H9 (cell line): ENCODE results near the gene PTPRN2. TPM values are rescaled to one million over a fixed set of nuclear protein-coding genes. Genes with fewer than 3 reads are reported as not detected.

Experiments used
- DNase-seq: peaks from one replicate; pipeline ENCODE4 v3.0.0-alpha.2; 2017
- H2AFZ ChIP-seq: one replicate; pipeline ENCODE4 v1.6.1; 2013; ENCODE audit warnings: mild to moderate bottlenecking, low read length, control low read depth, moderate library complexity
- H2AK5ac ChIP-seq: 2 replicates; pipeline ENCODE4 v1.6.1; 2013; ENCODE audit warnings: low read length, control low read depth, mixed read lengths; ENCODE audit not compliant: insufficient read length
- H2BK120ac ChIP-seq: one replicate; pipeline ENCODE4 v1.6.1; 2013; ENCODE audit warnings: low read depth, mild to moderate bottlenecking, low read length, control low read depth, inconsistent platforms; ENCODE audit not compliant: poor library complexity, severe bottlenecking
- H2BK12ac ChIP-seq: 2 replicates; pipeline ENCODE4 v1.6.1; 2013; ENCODE audit warnings: low read length, control low read depth, mixed read lengths, low read depth; ENCODE audit not compliant: insufficient read length
- H2BK15ac ChIP-seq: 2 replicates; pipeline ENCODE4 v1.6.1; 2013; ENCODE audit warnings: low read depth, low read length, control low read depth
- H2BK20ac ChIP-seq: one replicate; pipeline ENCODE4 v1.6.1; 2013; ENCODE audit warnings: low read depth, mild to moderate bottlenecking, low read length, control low read depth, inconsistent platforms; ENCODE audit not compliant: poor library complexity, severe bottlenecking
- H2BK5ac ChIP-seq: 2 replicates; pipeline ENCODE4 v1.6.1; 2013; ENCODE audit warnings: low read length, control low read depth, mixed read lengths; ENCODE audit not compliant: insufficient read length
- H3K14ac ChIP-seq: 2 replicates; pipeline ENCODE4 v1.6.1; 2013; ENCODE audit warnings: low read length, control low read depth; ENCODE audit not compliant: insufficient read depth
- H3K18ac ChIP-seq: 2 replicates; pipeline ENCODE4 v1.6.1; 2013; ENCODE audit warnings: low read depth, mild to moderate bottlenecking, mixed read lengths, low read length, control low read depth; ENCODE audit not compliant: insufficient read length
- H3K23ac ChIP-seq: 2 replicates; pipeline ENCODE4 v1.6.1; 2013; ENCODE audit warnings: low read length, control low read depth, mixed read lengths, low read depth; ENCODE audit not compliant: insufficient read length
- H3K23me2 ChIP-seq: 2 replicates; pipeline ENCODE4 v1.6.1; 2013; ENCODE audit warnings: low read depth, mild to moderate bottlenecking, mixed read lengths, low read length, control low read depth; ENCODE audit not compliant: insufficient read length, poor library complexity, severe bottlenecking
- H3K27ac ChIP-seq: 2 replicates; pipeline ENCODE4 v1.5.1; 2013; ENCODE audit warnings: low read length, control low read depth, mixed read lengths, low read depth; ENCODE audit not compliant: insufficient read length
- H3K27me3 ChIP-seq: 2 replicates; pipeline ENCODE4 v1.6.1; 2013; ENCODE audit warnings: low read length, control low read depth, inconsistent platforms; ENCODE audit not compliant: insufficient read depth
- H3K4ac ChIP-seq: 2 replicates; pipeline ENCODE4 v1.6.1; 2013; ENCODE audit warnings: low read depth, mild to moderate bottlenecking, control low read depth, inconsistent platforms, low read length, moderate library complexity
- H3K4me1 ChIP-seq: 2 replicates; pipeline ENCODE4 v1.6.1; 2013; ENCODE audit warnings: low read length, control low read depth, inconsistent platforms; ENCODE audit not compliant: insufficient read depth
- H3K4me2 ChIP-seq: 2 replicates; pipeline ENCODE4 v1.6.1; 2013; ENCODE audit warnings: low read length, control low read depth, mixed read lengths; ENCODE audit not compliant: insufficient read length, insufficient read depth
- H3K56ac ChIP-seq: 2 replicates; pipeline ENCODE4 v1.6.1; 2013; ENCODE audit warnings: low read depth, mild to moderate bottlenecking, mixed read lengths, low read length, control low read depth; ENCODE audit not compliant: insufficient read length
- H3K79me1 ChIP-seq: 2 replicates; pipeline ENCODE4 v1.6.1; 2013; ENCODE audit warnings: low read depth, mild to moderate bottlenecking, moderate library complexity, low read length, control low read depth, inconsistent platforms; ENCODE audit not compliant: insufficient read depth, poor library complexity, severe bottlenecking
- H3K79me2 ChIP-seq: 2 replicates; pipeline ENCODE4 v1.6.1; 2013; ENCODE audit warnings: low read length, control low read depth, inconsistent platforms; ENCODE audit not compliant: insufficient read depth
- H3K9ac ChIP-seq: 2 replicates; pipeline ENCODE4 v1.6.1; 2013; ENCODE audit warnings: low read length, control low read depth, mixed read lengths; ENCODE audit not compliant: insufficient read length; ENCODE audit errors: extremely low read depth
- H3K9me3 ChIP-seq: one replicate; pipeline ENCODE4 v1.6.1; 2013; ENCODE audit warnings: low read depth, low read length, inconsistent platforms; ENCODE audit not compliant: control insufficient read depth
- H3T11ph ChIP-seq: one replicate; pipeline ENCODE4 v1.6.1; 2013; ENCODE audit warnings: mild to moderate bottlenecking, low read length, control low read depth, inconsistent platforms
- H4K20me1 ChIP-seq: one replicate; pipeline ENCODE4 v1.6.1; 2013; ENCODE audit not compliant: control insufficient read depth, insufficient read length, insufficient read depth
- H4K5ac ChIP-seq: 2 replicates; pipeline ENCODE4 v1.6.1; 2013; ENCODE audit warnings: low read depth, mild to moderate bottlenecking, mixed read lengths, low read length, control low read depth; ENCODE audit not compliant: insufficient read length
- H4K8ac ChIP-seq: replicated peaks from 2 replicates; pipeline ENCODE4 v1.6.1; 2013; ENCODE audit warnings: low read length, control low read depth, mixed read lengths, low read depth; ENCODE audit not compliant: insufficient read length
- H4K91ac ChIP-seq: 2 replicates; pipeline ENCODE4 v1.6.1; 2013; ENCODE audit warnings: low read depth, mild to moderate bottlenecking, moderate library complexity, mixed read lengths, low read length, control low read depth; ENCODE audit not compliant: insufficient read length
- H3K27ac Mint-ChIP-seq, 3 experiments: 2 replicates in 2 of 3; 3 replicates in 1 of 3; pipeline ENCODE4 v1.8.0; 2020 to 2021; ENCODE audit warnings: mixed read lengths in 3 of 3, mild to moderate bottlenecking in 1 of 3, moderate library complexity in 1 of 3
- H3K27me3 Mint-ChIP-seq: 2 replicates; pipeline ENCODE4 v1.8.0; 2021; ENCODE audit warnings: low read depth, mild to moderate bottlenecking, moderate library complexity, mixed read lengths
- H3K36me3 Mint-ChIP-seq, 3 experiments: 2 replicates in 2 of 3; 3 replicates in 1 of 3; pipeline ENCODE4 v1.8.0; 2020 to 2021; ENCODE audit warnings: low read depth in 3 of 3, mixed read lengths in 3 of 3; ENCODE audit not compliant: insufficient read depth in 1 of 3
- H3K4me1 Mint-ChIP-seq, 2 experiments: 2 replicates each; pipeline ENCODE4 v1.8.0; 2020; ENCODE audit warnings: mixed read lengths in 2 of 2
- H3K4me3 Mint-ChIP-seq, 2 experiments: 2 replicates in 1 of 2; 3 replicates in 1 of 2; pipeline ENCODE4 v1.8.0; 2020 to 2021; ENCODE audit warnings: mild to moderate bottlenecking in 2 of 2, mixed read lengths in 2 of 2, moderate library complexity in 1 of 2
- H3K9me3 Mint-ChIP-seq, 2 experiments: 2 replicates in 1 of 2; 3 replicates in 1 of 2; pipeline ENCODE4 v1.8.0; 2020; ENCODE audit warnings: mild to moderate bottlenecking in 2 of 2, mixed read lengths in 2 of 2, moderate library complexity in 1 of 2
- CTCF ChIP-seq: fragments of 200-600 bp; sonication (generic); conservative IDR thresholded peaks from 3 replicates; pipeline ENCODE4 v1.8.0; 2021; ENCODE audit warnings: antibody characterized with exemption, mild to moderate bottlenecking
- WGBS: extraction: QIAGEN DNeasy Blood & Tissue Kit; methylation state at CpG from one replicate; pipeline ENCODE4 v1.1.7; 2013; ENCODE audit warnings: missing lambda C conversion rate, low lambda C conversion rate, mixed read lengths; ENCODE audit not compliant: insufficient read length; ENCODE audit errors: extremely low coverage; 5-methylcytosine and 5-hydroxymethylcytosine counted together
- total RNA-seq: library from RNA; stranded (reverse); gene quantifications from 2 replicates; pipeline ENCODE4 v1.2.1, GENCODE V29; 2021

Gene PTPRN2
- total RNA-seq, 1 experiment from 2014 or later: 5.2 TPM

GRCh38 chr7:157870644-157871290, 716.9 kb downstream of the PTPRN2 start:
- H3K4ac ChIP-seq: no peak overlapping the region
- no peaks in the 10 kb centered on the region for H3K79me2 ChIP-seq
- no peak overlapping the region for H2AFZ ChIP-seq
- H3K23me2 ChIP-seq: no peaks in the 10 kb centered on the region
- Mint-ChIP-seq H3K9me3 (peaks cover 23 to 30% of the 10 kb centered on the region in 2 experiments), H3K36me3 (peaks cover 0 to 17% (median 10%) of the 10 kb centered on the region in 3 experiments; a peak in 5 of 7 replicates), H3K27me3 (peaks cover 29% of the 10 kb centered on the region), H3K4me3 (no peak overlapping the region), H3K27ac (no peak overlapping the region; a peak in 1 of 7 replicates), H3K4me1 (peaks cover 2 to 7% of the 10 kb centered on the region in 2 experiments; a peak in 3 of 4 replicates)
- H3K4me1 ChIP-seq: no peaks in the 10 kb centered on the region; the same call in 1 of the 2 replicates
- no peak overlapping the region for H2BK15ac ChIP-seq
- WGBS: no CpG with 5 or more reads among the region's 11 CpGs
- no peak overlapping the region for H2BK20ac ChIP-seq
- no peak for DNase-seq
- H2AK5ac ChIP-seq: no peak overlapping the region
- no peak overlapping the region for H3K23ac ChIP-seq
- no peak overlapping the region for H2BK120ac ChIP-seq
- H4K91ac ChIP-seq: no peak overlapping the region
- no peak overlapping the region for H3K9ac ChIP-seq
- H4K20me1 ChIP-seq: no peaks in the 10 kb centered on the region
- H3T11ph ChIP-seq: no peak overlapping the region
- H3K14ac ChIP-seq: no peak overlapping the region
- no peak for TF ChIP-seq CTCF
- no peak overlapping the region for H4K5ac ChIP-seq
- H2BK5ac ChIP-seq: no peak overlapping the region
- no peak overlapping the region for H3K56ac ChIP-seq
- no peak overlapping the region for H3K4me2 ChIP-seq
- H3K18ac ChIP-seq: no peak overlapping the region
- H3K27me3 ChIP-seq: no peaks in the 10 kb centered on the region
- H3K79me1 ChIP-seq: no peaks in the 10 kb centered on the region
- H4K8ac ChIP-seq: no peak overlapping the region
- H3K9me3 ChIP-seq: no peaks in the 10 kb centered on the region
- H2BK12ac ChIP-seq: no peak overlapping the region
- H3K27ac ChIP-seq: no peak overlapping the region
